Ishikawa (cell line): ENCODE results near the gene SMARCD1.

Experiments used
- CEBPB ChIP-seq: IDR thresholded peaks from 2 replicates; pipeline ENCODE4 v1.6.1; 2012
- CREB1 ChIP-seq: IDR thresholded peaks from 2 replicates; pipeline ENCODE4 v1.6.1; 2012; ENCODE audit warnings: low read depth
- EGR1 ChIP-seq: IDR thresholded peaks from 2 replicates; pipeline ENCODE4 v1.6.1; 2012
- EP300 ChIP-seq: IDR thresholded peaks from 2 replicates; pipeline ENCODE4 v1.6.1; 2012; ENCODE audit warnings: borderline replicate concordance
- FOXM1 ChIP-seq: IDR thresholded peaks from 2 replicates; pipeline ENCODE4 v1.6.1; 2012; ENCODE audit warnings: low read depth, borderline replicate concordance
- MAX ChIP-seq: IDR thresholded peaks from 2 replicates; pipeline ENCODE4 v1.6.1; 2012
- NFIC ChIP-seq: IDR thresholded peaks from 2 replicates; pipeline ENCODE4 v1.6.1; 2012
- RAD21 ChIP-seq: IDR thresholded peaks from 2 replicates; pipeline ENCODE4 v1.6.1; 2012; ENCODE audit warnings: low read depth
- REST ChIP-seq: IDR thresholded peaks from 2 replicates; pipeline ENCODE4 v1.6.1; 2012; ENCODE audit warnings: low read depth, mild to moderate bottlenecking
- TAF1 ChIP-seq: IDR thresholded peaks from 2 replicates; pipeline ENCODE4 v1.6.1; 2012; ENCODE audit warnings: low read depth, mild to moderate bottlenecking
- TCF12 ChIP-seq: IDR thresholded peaks from 2 replicates; pipeline ENCODE4 v1.6.1; 2012; ENCODE audit warnings: low read depth
- TEAD4 ChIP-seq: IDR thresholded peaks from 2 replicates; pipeline ENCODE4 v1.6.1; 2012
- USF1 ChIP-seq: IDR thresholded peaks from 2 replicates; pipeline ENCODE4 v1.6.1; 2012
- YY1 ChIP-seq: IDR thresholded peaks from 2 replicates; pipeline ENCODE4 v1.6.1; 2012; ENCODE audit warnings: low read depth
- ZBTB7A ChIP-seq: IDR thresholded peaks from 2 replicates; pipeline ENCODE4 v1.6.1; 2012; ENCODE audit warnings: low read depth

The SMARCD1 gene

GRCh38 chr12:50090391-50090790, 5.2 kb downstream of the SMARCD1 start:
- no peak for TF ChIP-seq ZBTB7A
- TF ChIP-seq EP300: no peak
- no peak for TF ChIP-seq NFIC
- TF ChIP-seq TAF1: no peak
- TF ChIP-seq CEBPB: no peak
- TF ChIP-seq MAX: no peak
- no peak for TF ChIP-seq EGR1
- no peak for TF ChIP-seq TEAD4
- no peak for TF ChIP-seq CREB1
- TF ChIP-seq FOXM1: no peak
- no peak for TF ChIP-seq REST
- no peak for TF ChIP-seq USF1
- no peak for TF ChIP-seq YY1

GRCh38 chr12:50097952-50098351, 12.8 kb downstream of the SMARCD1 start:
- TF ChIP-seq TEAD4 (no peak), RAD21 (no peak), YY1 (no peak), REST (no peak), USF1 (no peak)

GRCh38 chr12:50099302-50100008, 14.3 kb downstream of the SMARCD1 start:
- TF ChIP-seq EGR1 (no peak), CEBPB (no peak), ZBTB7A (no peak), TEAD4 (no peak), CREB1 (no peak), YY1 (no peak), RAD21 (no peak), NFIC (no peak), FOXM1 (no peak), MAX (no peak), TAF1 (no peak), REST (no peak), TCF12 (no peak)

GRCh38 chr12:50100561-50100960, 15.4 kb downstream of the SMARCD1 start:
- TF ChIP-seq MAX (no peak), FOXM1 (no peak), ZBTB7A (no peak), TEAD4 (no peak), CREB1 (no peak), TCF12 (no peak), EP300 (no peak), TAF1 (no peak), EGR1 (no peak), USF1 (no peak), REST (no peak), RAD21 (no peak), CEBPB (no peak), NFIC (no peak), YY1 (no peak)
